Calu3 (cell line): ENCODE results near the gene FGFBP2. TPM values are rescaled to one million over a fixed set of nuclear protein-coding genes. Genes with fewer than 3 reads are reported as not detected.

ENCODE experiments used
- BruUV-seq: library from RNA; stranded (reverse); fragments of 400-500 nt; replicated peaks from 2 replicates; lab custom pipeline; 2021; lab: Mats Ljungman, UMichigan
- CTCF ChIA-PET: fragments of 300-600 bp; sonication (Branson Sonifier 250); formaldehyde crosslinking; loops from one replicate; lab custom pipeline; 2022; ENCODE audit warnings: antibody characterized with exemption; lab: Charles Lee
- DNase-seq: peaks from one replicate; pipeline ENCODE4 v3.0.0; 2022
- H3K27ac Mint-ChIP-seq: one replicate; pipeline ENCODE4 v1.8.0; 2022; ENCODE audit warnings: mixed read lengths; ENCODE audit not compliant: unreplicated experiment
- H3K27me3 Mint-ChIP-seq: one replicate; pipeline ENCODE4 v1.8.0; 2022; ENCODE audit warnings: mixed read lengths; ENCODE audit not compliant: unreplicated experiment
- H3K36me3 Mint-ChIP-seq: one replicate; pipeline ENCODE4 v1.8.0; 2022; ENCODE audit warnings: mild to moderate bottlenecking, moderate library complexity, mixed read lengths; ENCODE audit not compliant: insufficient read depth, unreplicated experiment
- H3K4me1 Mint-ChIP-seq: one replicate; pipeline ENCODE4 v1.8.0; 2022; ENCODE audit warnings: mild to moderate bottlenecking, low read depth, mixed read lengths; ENCODE audit not compliant: unreplicated experiment
- H3K4me3 Mint-ChIP-seq: one replicate; pipeline ENCODE4 v1.8.0; 2022; ENCODE audit warnings: mild to moderate bottlenecking, low read depth, moderate library complexity, mixed read lengths; ENCODE audit not compliant: unreplicated experiment
- H3K9me3 Mint-ChIP-seq: one replicate; pipeline ENCODE4 v1.8.0; 2022; ENCODE audit warnings: low read depth, mixed read lengths; ENCODE audit not compliant: unreplicated experiment
- CTCF ChIP-seq: fragments of 200-600 bp; IDR thresholded peaks from one replicate; pipeline ENCODE4 v1.8.0; 2022; ENCODE audit warnings: antibody characterized with exemption; ENCODE audit not compliant: unreplicated experiment
- intact Hi-C: fragments of 100-400 bp; cut with micrococcal nuclease; formaldehyde crosslinking; loops from one replicate; pipeline ENCODE4 v1.10.0; 2022; ENCODE audit not compliant: unreplicated experiment
- total RNA-seq: library from RNA; stranded (reverse); gene quantifications from 2 replicates; pipeline ENCODE4 v1.2.3, GENCODE V29; 2022

The FGFBP2 gene
- total RNA-seq, 1 experiment from 2014 or later = not detected

DNA sequence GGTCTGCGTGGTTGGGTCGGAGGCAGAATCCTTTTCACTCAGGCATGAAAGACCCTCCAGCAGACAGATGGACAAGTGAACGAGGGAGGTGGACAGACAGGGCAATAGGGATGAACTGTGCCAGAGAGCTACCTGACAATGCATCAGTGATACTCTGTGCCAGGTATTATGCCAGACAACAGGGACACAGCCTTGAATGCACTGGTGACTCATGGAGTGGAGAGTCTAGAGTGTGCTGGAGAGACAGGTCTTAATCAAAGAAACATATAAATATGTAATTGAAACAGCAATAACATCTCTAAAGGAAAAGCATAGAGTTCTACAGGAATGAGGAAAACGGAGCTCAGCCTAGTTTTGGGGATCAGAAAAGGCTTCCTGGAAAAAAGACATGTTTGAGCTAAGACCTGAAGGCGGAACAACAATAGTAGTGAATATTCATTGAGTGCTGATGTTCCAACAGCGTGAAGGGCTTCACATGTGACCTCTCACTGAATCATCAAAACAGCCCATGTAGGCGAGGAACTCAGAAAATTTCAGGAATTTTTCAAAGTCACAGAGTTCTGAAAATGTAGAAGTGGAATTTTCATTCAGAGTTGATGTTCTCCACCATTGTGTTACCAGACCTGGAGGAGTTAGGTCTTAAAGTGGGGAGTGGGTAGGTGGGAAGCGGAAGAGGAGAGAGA, 20.0 kb upstream of the FGFBP2 start:
- Mint-ChIP-seq H3K4me3 (no peak overlapping the region), H3K36me3 (no peaks in the 10 kb centered on the region), H3K27ac (no peak overlapping the region), H3K4me1 (no peaks in the 10 kb centered on the region), H3K9me3 (no peaks in the 10 kb centered on the region), H3K27me3 (no peaks in the 10 kb centered on the region)
- intact Hi-C loops = no loop called here
- CTCF ChIA-PET = no interaction called here
- TF ChIP-seq CTCF = no peak
- no peak for DNase-seq
- no TSS peak for BruUV-seq

GRCh38 chr4:15976456-15977447, 13.8 kb upstream of the FGFBP2 start:
- no peaks in the 10 kb centered on the region for H3K36me3 Mint-ChIP-seq
- DNase-seq = no peak
- intact Hi-C loops = no loop called here
- H3K27me3 Mint-ChIP-seq = no peaks in the 10 kb centered on the region
- H3K4me1 Mint-ChIP-seq = no peaks in the 10 kb centered on the region
- no peak overlapping the region for H3K4me3 Mint-ChIP-seq
- no peak overlapping the region for H3K27ac Mint-ChIP-seq
- no peaks in the 10 kb centered on the region for H3K9me3 Mint-ChIP-seq
- no peak for TF ChIP-seq CTCF
- CTCF ChIA-PET = interaction anchor here (0.6 kb wide), 1 partner anchor 63 kb away, joined by 3 read pairs; no protein-coding TSS in a partner anchor
- BruUV-seq = no TSS peak

- Mint-ChIP-seq H3K4me1 (no peaks in the 10 kb centered on the region), H3K36me3 (no peaks in the 10 kb centered on the region), H3K27me3 (no peaks in the 10 kb centered on the region), H3K9me3 (no peaks in the 10 kb centered on the region), H3K27ac (no peak overlapping the region), H3K4me3 (no peak overlapping the region)
- intact Hi-C loops = no loop called here
- no TSS peak for BruUV-seq
- CTCF ChIA-PET = no interaction called here
- no peak for DNase-seq
- no peak for TF ChIP-seq CTCF
These were observed 8.3 kb upstream of the FGFBP2 start for GRCh38 chr4:15971068-15971801.

DNA sequence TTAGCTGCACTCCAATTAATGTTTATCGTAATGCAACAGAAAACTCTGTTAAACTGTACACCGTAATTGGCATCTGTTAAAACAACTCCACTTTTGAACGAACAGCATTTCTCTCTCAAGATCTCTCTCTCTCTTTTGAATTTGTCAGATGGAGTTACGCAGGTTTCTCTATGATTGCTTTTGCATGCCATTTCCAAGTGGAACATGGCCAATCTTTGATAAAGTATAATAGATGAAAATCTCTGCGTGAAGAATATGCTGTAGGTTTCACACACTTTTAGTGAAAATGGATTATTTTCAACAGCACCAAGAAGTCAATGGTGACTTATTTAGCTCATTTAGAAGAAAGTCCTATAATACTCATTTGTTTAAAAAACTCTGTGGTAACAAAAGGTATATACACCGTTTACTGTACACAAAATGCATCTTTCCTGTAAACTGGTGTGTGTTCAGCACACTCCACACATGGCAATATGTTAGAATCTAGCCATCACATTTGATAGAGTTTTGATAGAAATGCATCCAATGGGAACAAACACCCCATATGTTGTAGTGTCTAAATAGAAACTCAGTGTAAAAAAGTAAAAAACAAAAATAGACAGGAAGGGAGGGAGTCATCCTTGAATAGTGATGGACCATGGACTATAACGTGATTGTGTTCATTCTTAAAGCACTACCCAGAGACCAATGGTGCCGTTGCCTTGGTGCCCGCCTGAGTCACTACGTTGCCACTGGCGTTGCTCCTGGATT, 5.8 kb upstream of the FGFBP2 start:
- H3K4me1 Mint-ChIP-seq = no peaks in the 10 kb centered on the region
- H3K9me3 Mint-ChIP-seq = no peaks in the 10 kb centered on the region
- DNase-seq = no peak
- TF ChIP-seq CTCF = no peak
- CTCF ChIA-PET = no interaction called here
- no peak overlapping the region for H3K27ac Mint-ChIP-seq
- TSS peak; percentile 57 for BruUV-seq
- intact Hi-C loops = no loop called here
- no peak overlapping the region for H3K4me3 Mint-ChIP-seq
- H3K27me3 Mint-ChIP-seq = no peaks in the 10 kb centered on the region
- H3K36me3 Mint-ChIP-seq = no peaks in the 10 kb centered on the region
